ENCODE measurements around the gene PTCD3. TPM values are rescaled to one million over a fixed set of nuclear protein-coding genes. Genes with fewer than 3 reads are reported as not detected.

PTCD3 gene
- polyA plus RNA-seq, 4 donors: 98.8 to 173 (median 137) TPM

- no peak for DNase-seq (ENCODE audit: low read depth in 4 of 4, low spot score in 2 of 4)
Observed at GRCh38 chr2:86142436-86143257, 36.6 kb downstream of the PTCD3 start.

GRCh38 chr2:86143307-86143706, 37.3 kb downstream of the PTCD3 start:
- no peak for DNase-seq (ENCODE audit: low read depth in 4 of 4, low spot score in 2 of 4)

GRCh38 chr2:86143926-86144685, 38.1 kb downstream of the PTCD3 start:
- DNase-seq (ENCODE audit: low read depth in 4 of 4, low spot score in 2 of 4): no peak

- no peak for DNase-seq (ENCODE audit: low read depth in 4 of 4, low spot score in 2 of 4)
Observed at GRCh38 chr2:86147793-86148192, 41.8 kb downstream of the PTCD3 start.

- DNase-seq (ENCODE audit: low read depth in 4 of 4, low spot score in 2 of 4): no peak
Observed at GRCh38 chr2:86150502-86150901, 44.5 kb downstream of the PTCD3 start.

GRCh38 chr2:86157009-86157556, 51.0 kb downstream of the PTCD3 start:
- DNase-seq (ENCODE audit: low read depth in 4 of 4, low spot score in 2 of 4): no peak

GRCh38 chr2:86158286-86158685, 52.3 kb downstream of the PTCD3 start:
- DNase-seq (ENCODE audit: low read depth in 4 of 4, low spot score in 2 of 4): no peak

- DNase-seq (ENCODE audit: low read depth in 4 of 4, low spot score in 2 of 4): no peak
Observed at GRCh38 chr2:86160156-86160952, 54.3 kb downstream of the PTCD3 start.

- no peak for DNase-seq (ENCODE audit: low read depth in 4 of 4, low spot score in 2 of 4)
Observed at GRCh38 chr2:86170449-86170848, 64.4 kb downstream of the PTCD3 start.

- DNase-seq (ENCODE audit: low read depth in 4 of 4, low spot score in 2 of 4): no peak
Observed at GRCh38 chr2:86171295-86171694, 65.3 kb downstream of the PTCD3 start.

- no peak for DNase-seq (ENCODE audit: low read depth in 4 of 4, low spot score in 2 of 4)
Observed at GRCh38 chr2:86172610-86173009, 66.6 kb downstream of the PTCD3 start.

- DNase-seq (ENCODE audit: low read depth in 4 of 4, low spot score in 2 of 4): no peak
Observed at GRCh38 chr2:86174445-86174844, 68.4 kb downstream of the PTCD3 start.

- DNase-seq (ENCODE audit: low read depth in 4 of 4, low spot score in 2 of 4): no peak
Observed at GRCh38 chr2:86175828-86176227, 69.8 kb downstream of the PTCD3 start.

GRCh38 chr2:86176597-86176996, 70.6 kb downstream of the PTCD3 start:
- DNase-seq (ENCODE audit: low read depth in 4 of 4, low spot score in 2 of 4): no peak

- no peak for DNase-seq (ENCODE audit: low read depth in 4 of 4, low spot score in 2 of 4)
Observed at GRCh38 chr2:86185517-86186212, 79.6 kb downstream of the PTCD3 start.

- DNase-seq (ENCODE audit: low read depth in 4 of 4, low spot score in 2 of 4): no peak
Observed at GRCh38 chr2:86186431-86186830, 80.4 kb downstream of the PTCD3 start.

GRCh38 chr2:86189782-86190416, 83.9 kb downstream of the PTCD3 start:
- no peak for DNase-seq (ENCODE audit: low read depth in 4 of 4, low spot score in 2 of 4)

All from left renal cortex interstitium (tissue), 4 donors.